ENCODE results near the gene STXBP5.
"Not testable (repeated sequence)": the region's sequence is repeated elsewhere in the genome, so short reads cannot be mapped to it uniquely, and the experiment has no call there.

STXBP5 gene

DNA sequence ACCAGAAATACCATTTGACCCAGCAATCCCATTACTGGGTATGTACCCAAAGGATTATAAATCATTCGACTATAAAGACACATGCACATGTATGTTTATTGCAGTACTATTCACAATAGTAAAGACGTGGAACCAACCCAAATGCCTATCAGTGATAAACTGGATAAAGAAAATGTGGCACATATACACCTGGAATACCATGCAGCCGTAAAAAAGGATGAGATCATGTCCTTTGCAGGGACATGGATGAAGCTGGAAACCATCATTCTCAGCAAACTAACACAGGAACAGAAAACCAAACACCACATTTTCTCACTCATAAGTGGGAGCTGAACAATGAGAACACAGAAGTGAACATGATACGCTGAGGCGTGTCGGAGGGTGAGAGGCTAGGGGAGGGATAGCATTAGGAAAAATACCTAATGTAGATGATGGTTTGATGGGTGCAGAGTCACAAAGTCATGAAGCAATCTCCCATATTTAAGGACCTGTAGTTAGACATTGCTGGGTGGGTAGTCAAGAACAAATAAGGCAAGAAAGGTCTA lies 50.8 kb downstream of the STXBP5 start:
- not testable (repeated sequence) for DNase-seq (ENCODE audit: low read depth); H3K9me3 ChIP-seq (ENCODE audit: control insufficient read depth, low read length); H3K4me1 ChIP-seq (ENCODE audit: control insufficient read depth, insufficient read depth, low read length); H3K9ac ChIP-seq (ENCODE audit: low read length); H3K4me3 ChIP-seq (ENCODE audit: low read length); H3K27me3 ChIP-seq (replicated peaks; ENCODE audit: control insufficient read depth, insufficient read depth, low read length)
- H3K36me3 ChIP-seq (ENCODE audit: control insufficient read depth, insufficient read depth, low read length, severe bottlenecking) = peaks cover 48% of the 10 kb centered on the region

DNA sequence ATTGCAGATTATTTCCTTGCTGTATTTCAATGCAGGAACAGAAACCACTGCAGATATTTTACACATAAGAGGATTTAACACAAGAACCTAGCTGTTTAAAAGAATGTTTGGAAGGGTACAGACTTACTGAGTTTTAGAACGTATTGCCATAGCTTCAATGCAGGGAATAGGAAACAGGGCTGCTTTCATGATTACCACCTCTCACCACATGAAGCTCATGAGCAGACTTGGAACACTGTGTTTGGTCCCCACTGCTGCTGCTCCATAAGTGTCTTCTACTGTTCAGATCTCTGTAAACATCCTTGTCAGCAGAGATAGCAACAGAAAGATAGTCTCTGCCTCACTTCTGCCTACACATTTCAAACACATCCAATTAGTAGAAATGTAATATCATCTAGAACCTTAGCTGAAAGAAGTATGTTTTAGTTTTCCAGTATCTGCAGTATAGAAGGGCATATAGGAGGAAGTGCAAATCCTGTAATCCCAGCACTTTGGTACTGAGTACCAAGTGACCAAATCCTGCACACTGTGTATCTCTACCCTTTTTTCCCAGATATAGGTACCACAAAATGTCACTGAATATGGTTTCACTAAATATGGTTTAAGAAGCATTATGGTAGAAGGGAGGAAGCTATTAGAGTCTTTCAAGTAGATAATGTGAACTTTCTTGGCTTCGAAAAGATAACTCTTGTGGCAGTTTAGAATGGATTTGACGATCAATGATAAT lies 51.9 kb downstream of the STXBP5 start:
- Histone ChIP-seq H3K4me3 (ENCODE audit: low read length) (no peak overlapping the region), H3K4me1 (ENCODE audit: control insufficient read depth, insufficient read depth, low read length) (peaks cover 3% of the 10 kb centered on the region), H3K9ac (ENCODE audit: low read length) (no peak overlapping the region), H3K9me3 (ENCODE audit: control insufficient read depth, low read length) (no peaks in the 10 kb centered on the region), H3K27me3 (replicated peaks; ENCODE audit: control insufficient read depth, insufficient read depth, low read length) (no peaks in the 10 kb centered on the region), H3K36me3 (ENCODE audit: control insufficient read depth, insufficient read depth, low read length, severe bottlenecking) (peaks cover 49% of the 10 kb centered on the region)
- no peak for DNase-seq (ENCODE audit: low read depth)

DNA sequence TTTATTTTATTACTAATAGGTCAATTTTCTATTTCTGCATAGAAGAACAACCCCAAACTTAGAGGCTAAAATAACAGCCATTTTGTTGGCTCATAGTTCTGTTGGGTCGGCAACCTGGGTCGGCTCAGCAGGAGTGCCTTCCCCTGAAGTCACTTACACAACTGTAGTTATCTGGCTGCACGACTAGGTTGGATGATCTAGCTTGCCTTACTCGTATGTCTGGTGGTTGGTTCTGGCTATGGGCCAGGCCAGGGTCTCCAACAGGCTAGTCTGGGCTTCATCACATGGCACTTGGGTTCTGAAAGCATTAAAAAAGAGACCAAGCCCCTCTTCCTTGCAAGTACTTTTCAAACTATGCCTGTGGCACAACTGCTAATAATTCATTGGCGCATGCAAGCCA lies 53.5 kb downstream of the STXBP5 start:
- Histone ChIP-seq H3K9me3 (ENCODE audit: control insufficient read depth, low read length) (no peaks in the 10 kb centered on the region), H3K4me1 (ENCODE audit: control insufficient read depth, insufficient read depth, low read length) (peaks cover 3% of the 10 kb centered on the region), H3K4me3 (ENCODE audit: low read length) (no peak overlapping the region), H3K9ac (ENCODE audit: low read length) (no peak overlapping the region), H3K36me3 (ENCODE audit: control insufficient read depth, insufficient read depth, low read length, severe bottlenecking) (peaks cover 38% of the 10 kb centered on the region), H3K27me3 (replicated peaks; ENCODE audit: control insufficient read depth, insufficient read depth, low read length) (no peaks in the 10 kb centered on the region)
- DNase-seq (ENCODE audit: low read depth) = no peak

DNA sequence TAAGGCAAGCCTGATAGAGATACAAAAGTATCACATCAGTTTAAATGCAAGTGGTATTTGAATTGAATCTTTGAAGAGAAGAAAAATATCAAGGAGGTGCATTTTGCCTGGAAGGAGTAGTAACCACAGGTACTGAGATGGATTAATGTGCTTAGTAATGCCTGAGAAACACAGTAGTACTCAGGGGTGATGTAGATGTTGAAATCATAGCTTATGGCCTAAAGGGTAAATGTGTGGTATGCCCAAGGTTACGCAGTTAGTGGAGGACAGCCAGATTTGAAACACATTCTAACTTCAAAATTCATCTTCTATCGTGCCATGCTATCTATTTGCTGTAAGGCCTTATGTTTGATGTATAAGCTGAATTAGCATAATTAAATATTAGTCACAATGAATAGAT lies 55.9 kb downstream of the STXBP5 start:
- Histone ChIP-seq H3K4me1 (ENCODE audit: control insufficient read depth, insufficient read depth, low read length) (peaks cover 3% of the 10 kb centered on the region), H3K27me3 (replicated peaks; ENCODE audit: control insufficient read depth, insufficient read depth, low read length) (no peaks in the 10 kb centered on the region), H3K4me3 (ENCODE audit: low read length) (no peak overlapping the region), H3K36me3 (ENCODE audit: control insufficient read depth, insufficient read depth, low read length, severe bottlenecking) (peaks cover 39% of the 10 kb centered on the region), H3K9ac (ENCODE audit: low read length) (no peak overlapping the region), H3K9me3 (ENCODE audit: control insufficient read depth, low read length) (no peaks in the 10 kb centered on the region)
- no peak for DNase-seq (ENCODE audit: low read depth)

DNA sequence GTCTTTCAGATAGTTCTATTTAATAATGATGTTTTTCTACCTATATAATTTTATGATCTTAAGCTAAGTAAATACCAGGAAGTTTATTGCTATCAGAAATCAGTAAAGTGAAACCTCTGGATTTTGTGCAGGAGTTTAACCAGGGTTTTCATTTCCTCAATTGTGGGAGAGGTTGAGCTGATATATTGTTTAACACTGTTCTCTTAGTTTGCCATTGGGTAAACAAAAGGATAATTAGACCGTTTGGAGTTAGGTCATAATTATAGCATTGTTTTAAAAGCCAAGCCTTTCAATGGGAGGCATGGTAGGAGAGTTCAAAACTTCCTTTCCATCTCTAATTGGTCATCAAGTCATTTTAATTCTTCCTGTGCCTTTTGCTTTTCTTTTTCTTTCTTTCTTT lies 58.7 kb downstream of the STXBP5 start:
- DNase-seq (ENCODE audit: low read depth) = no peak
- Histone ChIP-seq H3K9me3 (ENCODE audit: control insufficient read depth, low read length) (no peaks in the 10 kb centered on the region), H3K4me1 (ENCODE audit: control insufficient read depth, insufficient read depth, low read length) (peaks cover 4% of the 10 kb centered on the region)

DNA sequence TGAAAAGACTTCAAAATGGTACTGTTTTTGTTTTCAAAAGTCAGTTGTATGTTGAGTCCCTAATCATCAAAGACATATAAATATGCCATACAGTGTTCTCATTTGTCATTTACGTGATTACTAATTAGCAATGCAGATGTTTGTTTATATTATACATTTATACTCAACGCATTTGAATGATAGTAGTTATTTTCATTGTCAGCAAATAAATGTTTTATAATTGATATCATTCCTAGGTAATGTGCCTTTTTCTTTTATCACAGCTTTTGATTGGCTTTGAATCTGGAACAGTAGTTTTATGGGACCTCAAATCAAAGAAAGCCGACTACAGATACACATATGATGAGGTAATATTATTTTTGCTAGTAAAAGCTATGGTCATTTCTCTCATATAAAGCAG lies 62.6 kb downstream of the STXBP5 start:
- H3K9ac ChIP-seq (ENCODE audit: low read length) = no peak overlapping the region
- no peak overlapping the region for H3K4me3 ChIP-seq (ENCODE audit: low read length)
- H3K36me3 ChIP-seq (ENCODE audit: control insufficient read depth, insufficient read depth, low read length, severe bottlenecking) = peaks cover 70% of the 10 kb centered on the region
- no peaks in the 10 kb centered on the region for H3K27me3 ChIP-seq (replicated peaks; ENCODE audit: control insufficient read depth, insufficient read depth, low read length)
- no peaks in the 10 kb centered on the region for H3K9me3 ChIP-seq (ENCODE audit: control insufficient read depth, low read length)
- peaks cover 8% of the 10 kb centered on the region for H3K4me1 ChIP-seq (ENCODE audit: control insufficient read depth, insufficient read depth, low read length)
- no peak for DNase-seq (ENCODE audit: low read depth)

More for the DNA sequence above, 58.7 kb downstream of the STXBP5 start:
- Histone ChIP-seq H3K27me3 (replicated peaks; ENCODE audit: control insufficient read depth, insufficient read depth, low read length) (no peaks in the 10 kb centered on the region), H3K9ac (ENCODE audit: low read length) (no peak overlapping the region), H3K36me3 (ENCODE audit: control insufficient read depth, insufficient read depth, low read length, severe bottlenecking) (peaks cover 50% of the 10 kb centered on the region), H3K4me3 (ENCODE audit: low read length) (no peak overlapping the region)

DNA sequence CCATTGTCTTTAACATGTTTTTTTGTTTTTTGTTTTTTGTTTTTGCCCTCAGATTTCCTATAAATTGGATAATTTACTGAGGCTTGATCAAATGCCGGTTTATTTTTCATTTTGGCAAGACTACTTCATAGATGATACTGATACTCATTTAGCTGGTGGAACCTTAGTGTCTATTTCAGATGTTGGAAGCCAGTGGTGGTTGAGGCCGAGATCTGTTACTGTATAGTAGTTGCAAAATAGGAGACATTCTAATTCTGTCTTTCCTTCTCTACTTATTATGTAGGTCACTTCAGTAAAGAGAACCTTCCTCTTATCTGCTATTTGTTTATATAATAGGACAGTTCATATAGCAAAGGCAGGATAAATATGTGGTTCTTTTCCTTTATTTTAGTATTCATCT lies 63.4 kb downstream of the STXBP5 start:
- H3K9ac ChIP-seq (ENCODE audit: low read length) = no peak overlapping the region
- H3K4me3 ChIP-seq (ENCODE audit: low read length) = no peak overlapping the region
- H3K4me1 ChIP-seq (ENCODE audit: control insufficient read depth, insufficient read depth, low read length) = peaks cover 8% of the 10 kb centered on the region
- no peak for DNase-seq (ENCODE audit: low read depth)
- no peaks in the 10 kb centered on the region for H3K9me3 ChIP-seq (ENCODE audit: control insufficient read depth, low read length)
- peaks cover 66% of the 10 kb centered on the region for H3K36me3 ChIP-seq (ENCODE audit: control insufficient read depth, insufficient read depth, low read length, severe bottlenecking)
- H3K27me3 ChIP-seq (replicated peaks; ENCODE audit: control insufficient read depth, insufficient read depth, low read length) = no peaks in the 10 kb centered on the region

DNA sequence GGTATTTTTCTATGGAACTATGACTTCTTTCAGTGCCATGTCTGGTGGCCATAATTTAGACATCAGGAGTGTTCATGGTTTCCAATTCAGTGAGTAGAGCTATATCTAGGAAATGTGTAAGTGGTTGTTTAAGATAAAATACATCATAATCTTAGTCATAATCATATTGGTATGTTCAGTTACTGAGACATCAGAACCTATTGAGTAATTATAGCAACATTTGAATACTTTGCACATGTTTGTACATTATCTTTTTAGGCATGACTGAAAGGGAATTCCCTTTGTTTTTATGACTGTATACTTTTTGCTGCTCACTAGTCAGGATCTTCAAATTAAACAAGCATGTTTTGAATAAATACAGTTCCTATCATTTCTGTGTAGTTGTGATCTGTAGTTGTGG lies 64.0 kb downstream of the STXBP5 start:
- Histone ChIP-seq H3K36me3 (ENCODE audit: control insufficient read depth, insufficient read depth, low read length, severe bottlenecking) (peaks cover 71% of the 10 kb centered on the region), H3K4me1 (ENCODE audit: control insufficient read depth, insufficient read depth, low read length) (peaks cover 8% of the 10 kb centered on the region), H3K9me3 (ENCODE audit: control insufficient read depth, low read length) (no peaks in the 10 kb centered on the region), H3K4me3 (ENCODE audit: low read length) (no peak overlapping the region), H3K9ac (ENCODE audit: low read length) (no peak overlapping the region), H3K27me3 (replicated peaks; ENCODE audit: control insufficient read depth, insufficient read depth, low read length) (no peaks in the 10 kb centered on the region)
- DNase-seq (ENCODE audit: low read depth) = peak; percentile 64

DNA sequence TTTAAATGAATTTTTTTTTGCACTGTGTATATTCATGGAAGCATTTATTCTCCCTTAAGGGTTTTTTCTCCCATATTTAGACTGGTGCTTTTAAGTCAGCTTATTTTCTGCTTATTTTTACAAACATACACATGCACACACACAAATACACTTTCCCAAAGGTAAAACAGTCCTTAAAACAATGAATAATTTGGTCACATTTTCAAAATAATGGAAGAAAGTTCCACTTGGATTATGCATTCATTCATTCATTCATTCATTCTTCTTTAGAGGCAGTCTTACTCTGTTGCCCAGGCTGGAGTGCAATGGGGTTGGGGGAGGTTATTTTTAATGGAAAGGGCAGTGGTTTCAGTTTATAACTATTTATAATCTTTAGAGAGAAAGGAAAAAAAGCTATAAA lies 69.8 kb downstream of the STXBP5 start:
- H3K9ac ChIP-seq (ENCODE audit: low read length) = no peak overlapping the region
- H3K27me3 ChIP-seq (replicated peaks; ENCODE audit: control insufficient read depth, insufficient read depth, low read length) = no peaks in the 10 kb centered on the region
- no peak for DNase-seq (ENCODE audit: low read depth)
- peaks cover 70% of the 10 kb centered on the region for H3K36me3 ChIP-seq (ENCODE audit: control insufficient read depth, insufficient read depth, low read length, severe bottlenecking)
- H3K4me1 ChIP-seq (ENCODE audit: control insufficient read depth, insufficient read depth, low read length) = peaks cover 11% of the 10 kb centered on the region
- H3K4me3 ChIP-seq (ENCODE audit: low read length) = no peak overlapping the region
- no peaks in the 10 kb centered on the region for H3K9me3 ChIP-seq (ENCODE audit: control insufficient read depth, low read length)

DNA sequence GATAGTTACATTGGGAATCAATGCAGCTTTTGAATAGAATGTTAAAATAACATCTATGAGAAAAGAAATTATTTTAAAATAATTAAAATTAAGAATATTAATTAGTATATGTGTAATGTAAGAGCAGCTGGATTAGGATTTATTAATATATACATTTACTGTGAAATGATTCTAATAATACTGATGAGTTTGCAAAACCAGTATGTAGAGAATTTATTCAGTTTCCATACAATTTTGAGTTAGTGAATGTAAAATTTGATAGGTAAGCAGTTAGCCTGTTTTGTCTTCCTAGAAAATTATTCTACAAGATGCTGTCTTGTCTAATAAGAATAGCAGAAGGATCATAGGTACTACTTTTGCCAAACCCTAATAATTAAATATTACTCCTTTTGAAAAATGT lies 70.6 kb downstream of the STXBP5 start:
- H3K27me3 ChIP-seq (replicated peaks; ENCODE audit: control insufficient read depth, insufficient read depth, low read length) = no peaks in the 10 kb centered on the region
- DNase-seq (ENCODE audit: low read depth) = no peak

DNA sequence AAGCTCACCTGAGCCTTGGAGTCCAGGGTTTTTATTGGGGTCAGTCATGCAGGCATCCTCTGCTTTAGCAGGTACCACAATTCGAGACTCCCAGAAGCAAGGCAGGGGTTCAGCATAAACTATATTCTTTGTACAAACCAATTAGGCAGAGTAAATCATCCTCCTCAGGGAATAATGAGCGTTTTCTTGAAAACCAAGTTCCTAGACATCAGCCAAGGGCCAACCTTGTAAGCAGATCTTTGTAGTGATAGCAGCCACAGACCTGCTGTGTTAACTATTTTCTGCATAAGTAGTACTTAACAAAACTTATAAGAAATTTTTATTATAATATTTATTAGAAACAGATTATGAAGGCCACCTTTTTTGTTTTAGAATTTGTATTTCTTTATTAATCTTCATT lies 74.7 kb downstream of the STXBP5 start:
- DNase-seq (ENCODE audit: low read depth) = no peak
- Histone ChIP-seq H3K27me3 (replicated peaks; ENCODE audit: control insufficient read depth, insufficient read depth, low read length) (no peaks in the 10 kb centered on the region), H3K4me1 (ENCODE audit: control insufficient read depth, insufficient read depth, low read length) (peaks cover 29% of the 10 kb centered on the region), H3K36me3 (ENCODE audit: control insufficient read depth, insufficient read depth, low read length, severe bottlenecking) (peaks cover 45% of the 10 kb centered on the region), H3K9ac (ENCODE audit: low read length) (no peak overlapping the region), H3K9me3 (ENCODE audit: control insufficient read depth, low read length) (no peaks in the 10 kb centered on the region), H3K4me3 (ENCODE audit: low read length) (no peak overlapping the region)

More for the DNA sequence above, 70.6 kb downstream of the STXBP5 start:
- H3K4me3 ChIP-seq (ENCODE audit: low read length) = no peak overlapping the region
- no peak overlapping the region for H3K9ac ChIP-seq (ENCODE audit: low read length)
- peaks cover 18% of the 10 kb centered on the region for H3K4me1 ChIP-seq (ENCODE audit: control insufficient read depth, insufficient read depth, low read length)
- no peaks in the 10 kb centered on the region for H3K9me3 ChIP-seq (ENCODE audit: control insufficient read depth, low read length)
- H3K36me3 ChIP-seq (ENCODE audit: control insufficient read depth, insufficient read depth, low read length, severe bottlenecking) = peaks cover 63% of the 10 kb centered on the region

DNA sequence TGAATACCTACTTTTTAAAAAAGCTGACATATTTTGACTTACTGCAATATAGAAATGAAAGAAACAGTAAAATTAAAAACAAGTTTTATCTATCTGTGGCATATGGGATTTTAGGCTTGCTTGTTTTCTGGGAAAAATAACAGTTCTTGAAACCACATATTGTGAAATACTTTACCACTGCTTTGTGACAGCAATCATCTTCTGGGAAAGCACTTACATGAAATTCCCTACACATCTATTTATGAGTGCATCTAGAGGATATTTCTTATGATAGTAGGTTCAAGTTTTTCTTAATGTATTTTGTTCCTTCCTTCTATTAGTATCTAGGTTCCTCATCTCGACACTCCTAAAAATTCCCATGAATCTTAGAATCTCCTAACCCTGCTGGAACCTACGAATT lies 75.2 kb downstream of the STXBP5 start:
- DNase-seq (ENCODE audit: low read depth) = peak; percentile 70
- Histone ChIP-seq H3K9me3 (ENCODE audit: control insufficient read depth, low read length) (no peaks in the 10 kb centered on the region), H3K4me3 (ENCODE audit: low read length) (no peak overlapping the region), H3K27me3 (replicated peaks; ENCODE audit: control insufficient read depth, insufficient read depth, low read length) (no peaks in the 10 kb centered on the region), H3K9ac (ENCODE audit: low read length) (no peak overlapping the region), H3K36me3 (ENCODE audit: control insufficient read depth, insufficient read depth, low read length, severe bottlenecking) (peaks cover 45% of the 10 kb centered on the region), H3K4me1 (ENCODE audit: control insufficient read depth, insufficient read depth, low read length) (peaks cover 31% of the 10 kb centered on the region)

All from adipocyte (in vitro differentiated cells).